HG02642 (cell line): ENCODE measurements around the gene AMBRA1.
A peak's percentile ranks its signal among the peaks of the same experiment; 100 is the strongest.
"Not testable (repeated sequence)": the region's sequence is repeated elsewhere in the genome, so short reads cannot be mapped to it uniquely, and the experiment has no call there.

Experiments
- ATAC-seq: cut with Tn5 transposase; IDR thresholded peaks from one replicate; pipeline ENCODE4 v1.9.1; 2021; ENCODE audit warnings: mild to moderate bottlenecking; ENCODE audit not compliant: unreplicated experiment, poor library complexity

AMBRA1 gene

GRCh38 chr11:46377831-46378230, 216.0 kb downstream of the AMBRA1 start:
- ATAC-seq, result no peak

- ATAC-seq, result no peak
Measured at GRCh38 chr11:46377290-46377689, 216.5 kb downstream of the AMBRA1 start.

- no peak for ATAC-seq
Measured at GRCh38 chr11:46376258-46377050, 217.4 kb downstream of the AMBRA1 start.

- no peak for ATAC-seq
Measured at GRCh38 chr11:46375392-46376101, 218.3 kb downstream of the AMBRA1 start.

GRCh38 chr11:46374815-46375214, 219.0 kb downstream of the AMBRA1 start:
- no peak for ATAC-seq

- no peak for ATAC-seq
Measured at GRCh38 chr11:46373787-46374740, 219.8 kb downstream of the AMBRA1 start.

GRCh38 chr11:46372501-46372900, 221.3 kb downstream of the AMBRA1 start:
- not testable (repeated sequence) for ATAC-seq

- no peak for ATAC-seq
Measured at GRCh38 chr11:46372086-46372485, 221.7 kb downstream of the AMBRA1 start.

- not testable (repeated sequence) for ATAC-seq
Measured at GRCh38 chr11:46371262-46371661, 222.6 kb downstream of the AMBRA1 start.

GRCh38 chr11:46370253-46370652, 223.6 kb downstream of the AMBRA1 start:
- no peak for ATAC-seq

- no peak for ATAC-seq
Measured at GRCh38 chr11:46369458-46370152, 224.2 kb downstream of the AMBRA1 start.

GRCh38 chr11:46367916-46368267, 225.9 kb downstream of the AMBRA1 start:
- no peak for ATAC-seq

GRCh38 chr11:46367244-46367915, 226.4 kb downstream of the AMBRA1 start:
- ATAC-seq, result peak; percentile 47

- no peak for ATAC-seq
Measured at GRCh38 chr11:46366661-46367161, 227.1 kb downstream of the AMBRA1 start.

GRCh38 chr11:46366260-46366659, 227.6 kb downstream of the AMBRA1 start:
- ATAC-seq, result no peak

GRCh38 chr11:46364791-46365190, 229.0 kb downstream of the AMBRA1 start:
- no peak for ATAC-seq

GRCh38 chr11:46364056-46364455, 229.8 kb downstream of the AMBRA1 start:
- ATAC-seq, result no peak

- ATAC-seq, result no peak
Measured at GRCh38 chr11:46363455-46364005, 230.3 kb downstream of the AMBRA1 start.

- no peak for ATAC-seq
Measured at GRCh38 chr11:46363031-46363407, 230.8 kb downstream of the AMBRA1 start.
